Kidney capillary endothelial cell (primary cell): ENCODE results near the gene PSMA2.
A peak's percentile ranks its signal among the peaks of the same experiment; 100 is the strongest.

Experiments used
- DNase-seq: peaks from one replicate; pipeline ENCODE4 v3.0.0-alpha.2; 2018; ENCODE audit warnings: low spot score

PSMA2 gene

DNA sequence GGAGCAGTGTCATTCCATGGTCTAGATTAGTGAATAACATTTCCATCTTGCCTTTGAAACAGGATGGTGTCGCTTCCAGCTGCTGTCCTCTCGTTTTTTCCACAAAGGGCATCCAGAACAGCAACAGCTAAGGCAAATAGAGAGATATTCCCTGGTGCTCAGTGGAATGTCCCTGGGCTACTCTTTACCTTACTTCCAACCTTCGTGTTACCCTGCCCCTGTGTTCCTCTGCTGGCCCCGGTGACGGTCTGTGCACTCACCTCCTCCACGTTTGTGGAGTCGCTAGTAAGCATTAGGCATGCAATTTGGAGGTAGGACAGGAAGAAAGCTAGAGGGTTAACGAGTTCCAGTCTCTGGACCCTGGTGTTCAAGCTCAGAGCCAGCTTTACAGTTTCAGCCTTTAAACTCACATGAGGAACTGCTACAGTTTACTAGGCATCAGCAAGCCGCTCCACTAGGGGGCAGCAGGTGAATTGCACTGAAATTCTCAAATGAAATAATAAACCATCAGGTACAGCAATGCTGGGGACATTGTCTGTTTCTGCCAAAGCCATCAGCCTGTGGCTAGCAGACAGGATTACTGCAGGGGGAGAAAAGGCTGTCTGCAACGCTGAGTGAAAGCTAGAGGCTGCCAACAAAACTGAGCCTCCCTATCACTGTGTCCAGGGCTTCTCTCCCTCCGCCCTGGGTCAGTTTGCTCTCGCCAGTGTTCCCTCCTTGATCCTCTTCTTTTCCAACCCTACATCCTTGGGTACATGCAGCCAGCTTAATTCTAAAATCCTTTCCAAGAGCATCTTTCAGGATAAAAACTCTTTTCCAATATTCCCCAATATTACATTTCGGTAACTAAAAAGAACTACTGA lies 9.2 kb upstream of the PSMA2 start:
- peak; percentile 61 for DNase-seq

DNA sequence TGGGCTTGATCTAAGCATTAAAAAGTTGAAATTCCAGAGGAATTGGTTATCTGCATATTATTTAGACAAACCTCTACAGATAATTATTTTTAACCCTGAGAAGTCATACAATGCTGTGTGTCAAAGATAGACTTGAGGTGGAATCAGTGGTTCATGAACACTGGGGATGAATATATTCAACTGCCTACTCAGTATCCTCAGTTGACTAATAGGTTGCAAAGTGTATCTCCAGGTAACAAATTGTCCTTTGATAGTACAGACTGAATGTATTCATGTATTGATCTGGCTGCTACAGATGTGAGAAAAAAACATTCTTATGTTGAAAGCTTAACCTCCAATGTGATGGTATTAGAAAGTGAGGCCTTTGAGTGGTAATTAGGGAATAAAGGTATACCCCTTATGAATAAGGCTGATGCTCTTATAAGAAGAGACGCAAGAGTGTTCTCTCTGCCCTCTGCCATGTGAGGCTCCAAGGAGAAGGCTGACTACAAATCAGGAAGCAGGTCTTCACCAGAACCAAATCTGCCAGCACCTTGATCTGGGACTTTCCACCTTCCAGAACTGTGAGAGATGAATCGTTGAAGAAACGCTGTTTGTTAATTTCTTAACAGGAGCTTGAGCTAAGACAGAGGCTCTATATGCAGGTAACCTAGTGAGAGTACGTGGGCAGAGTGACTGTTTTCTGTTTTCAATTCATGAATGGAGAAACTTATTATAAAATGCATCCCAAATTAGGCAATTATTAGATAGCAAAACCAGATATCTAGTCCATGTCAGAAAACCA lies 7.7 kb upstream of the PSMA2 start:
- no peak for DNase-seq

DNA sequence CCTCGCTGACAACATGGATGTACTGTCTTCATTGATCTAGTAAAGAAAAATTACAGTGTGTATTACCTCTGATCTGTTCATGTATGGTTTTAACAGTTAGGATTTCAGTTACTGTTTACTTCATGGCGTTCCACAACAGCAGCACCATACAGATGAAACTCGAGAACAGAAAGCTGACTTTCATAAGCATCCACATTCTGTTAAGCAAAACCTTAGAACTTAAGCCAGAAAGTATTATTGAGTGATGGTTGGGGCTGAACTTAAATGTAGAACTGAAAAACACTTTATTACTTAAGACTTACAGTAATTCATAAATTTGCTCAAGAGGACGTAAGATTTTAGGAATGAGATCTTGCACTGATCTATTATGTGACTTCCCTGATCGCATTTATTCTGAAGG lies 3.9 kb upstream of the PSMA2 start:
- DNase-seq, result no peak

DNA sequence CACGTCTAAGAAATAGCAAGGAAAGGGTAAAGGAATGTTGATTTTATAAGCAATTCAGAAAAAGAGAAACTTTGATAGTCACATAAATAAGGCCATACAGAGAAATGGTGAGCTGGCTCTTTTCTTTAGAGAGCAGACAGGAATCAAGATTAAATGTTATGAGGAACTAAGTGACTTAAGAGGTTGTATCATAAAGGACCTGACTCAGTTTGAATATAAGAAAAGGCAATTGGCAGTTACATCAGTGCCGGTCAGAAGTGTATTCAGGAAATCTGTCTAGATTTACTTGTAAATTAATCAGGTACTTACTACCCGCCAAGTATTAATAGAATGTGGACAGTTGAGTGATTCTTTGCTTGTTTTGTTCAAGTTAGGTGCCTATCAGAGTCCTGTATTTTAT lies 2.3 kb upstream of the PSMA2 start:
- DNase-seq, result no peak

DNA sequence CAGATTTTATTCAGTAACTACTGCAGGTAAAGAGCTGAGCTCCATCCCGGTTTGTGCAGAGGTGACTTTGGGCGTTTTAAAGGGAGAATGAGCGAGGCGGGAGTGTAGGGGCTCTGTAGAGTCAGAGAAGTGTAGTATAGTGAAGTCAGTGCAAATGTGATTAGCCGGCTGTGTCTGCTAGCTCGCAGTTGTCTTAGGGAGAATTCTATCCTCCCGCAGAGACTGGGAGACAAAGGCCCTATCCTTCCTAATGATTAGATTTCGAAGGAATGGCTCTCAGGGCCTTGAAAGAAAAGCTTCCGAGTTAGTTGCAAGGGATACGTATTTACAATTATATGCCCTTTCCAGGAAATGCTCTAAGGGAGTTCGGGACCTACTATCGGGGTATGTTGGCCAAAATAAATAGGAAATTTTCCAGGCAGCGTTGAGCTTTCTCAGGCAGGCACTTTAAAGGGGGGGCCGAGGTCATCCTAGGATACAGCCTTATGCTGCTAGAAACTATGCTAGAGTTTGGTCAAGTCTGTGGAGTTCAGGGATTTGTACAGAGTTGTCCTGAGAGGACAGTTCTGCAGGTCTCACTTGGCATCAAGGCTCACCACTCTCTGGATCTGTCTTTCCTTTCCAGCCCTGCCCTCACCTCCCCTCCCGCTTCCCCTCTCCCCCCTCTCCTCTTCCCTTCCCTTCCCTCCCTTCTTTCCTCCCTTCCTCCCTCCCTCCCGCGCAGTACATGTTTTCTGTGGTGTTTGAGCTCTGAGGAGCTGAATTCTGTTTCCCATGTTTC lies 1.0 kb upstream of the PSMA2 start:
- DNase-seq, result peak; percentile 28

DNA sequence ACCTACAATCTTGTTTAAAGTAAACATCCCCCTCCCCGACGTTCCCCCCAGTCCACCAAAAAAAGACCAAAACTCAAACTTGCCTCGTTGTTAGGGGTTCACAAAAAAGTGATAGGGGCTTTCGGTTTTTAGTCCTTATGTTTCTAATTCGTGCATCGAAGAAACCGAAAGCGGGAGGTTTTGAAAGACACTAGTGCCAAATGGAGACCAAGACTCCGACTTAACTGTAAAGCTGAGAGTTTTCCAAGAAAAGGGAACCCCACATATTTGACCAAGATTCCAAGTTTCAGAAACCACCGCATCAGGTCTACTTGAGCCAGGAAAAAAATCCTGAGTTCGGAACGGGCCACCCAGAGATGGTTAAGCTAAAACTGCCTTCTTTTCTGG lies 534 bp downstream of the PSMA2 start:
- DNase-seq, result no peak

DNA sequence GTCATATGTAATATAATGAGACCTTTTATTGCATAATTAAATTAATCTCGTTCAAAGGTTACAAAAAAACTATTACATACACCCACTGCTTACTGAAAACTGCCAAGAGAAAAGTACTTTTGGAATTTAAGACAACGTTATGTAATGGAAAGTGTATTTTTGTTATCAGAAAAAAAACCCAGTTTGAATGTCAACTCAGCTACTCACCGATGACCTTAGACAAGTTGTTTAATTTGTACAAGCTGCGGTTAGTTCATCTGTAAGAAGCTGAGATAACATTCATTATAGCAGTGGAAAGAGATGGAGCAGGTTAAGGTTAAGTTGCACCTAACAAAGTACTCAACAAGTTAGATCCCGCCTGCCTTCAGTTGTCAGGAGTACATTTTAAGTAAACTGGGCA lies 1.1 kb downstream of the PSMA2 start:
- DNase-seq, result no peak

DNA sequence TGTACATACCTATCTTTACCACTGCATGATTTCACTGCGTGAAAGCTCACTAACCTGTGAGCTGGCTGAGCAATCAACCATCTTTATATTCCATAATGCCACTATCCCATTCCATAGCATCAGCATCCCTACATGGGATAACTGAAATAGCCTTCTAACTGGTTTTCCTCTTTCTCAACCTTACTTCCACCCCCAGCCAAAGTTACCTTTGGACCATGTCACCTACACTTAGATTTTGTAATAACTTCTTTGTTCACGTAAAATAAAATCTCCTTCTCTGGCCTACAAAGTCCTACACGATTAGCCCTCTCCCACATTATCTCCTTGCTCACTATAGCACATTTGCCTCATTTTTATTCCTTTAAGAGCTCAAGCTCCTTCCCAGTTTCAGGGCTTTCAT lies 2.5 kb downstream of the PSMA2 start:
- no peak for DNase-seq

DNA sequence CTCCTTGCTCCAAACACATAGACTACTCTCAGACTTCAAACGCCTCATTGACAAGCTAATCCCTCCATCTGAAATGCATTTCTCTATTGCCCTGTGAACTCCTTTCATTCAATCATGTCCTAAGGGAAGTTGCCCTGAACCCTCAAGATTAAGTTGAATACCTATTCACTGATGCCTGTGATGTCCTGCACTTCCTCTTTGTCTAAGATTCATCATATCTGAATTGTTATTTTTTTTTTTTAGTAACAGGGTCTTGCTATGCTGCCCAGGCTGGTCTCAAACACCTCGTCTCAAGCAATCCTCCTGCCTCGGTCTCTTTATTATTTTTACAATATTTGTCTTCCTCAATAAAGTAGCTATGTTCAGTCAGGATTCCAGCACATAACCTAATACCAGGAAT lies 3.2 kb downstream of the PSMA2 start:
- DNase-seq, result no peak

DNA sequence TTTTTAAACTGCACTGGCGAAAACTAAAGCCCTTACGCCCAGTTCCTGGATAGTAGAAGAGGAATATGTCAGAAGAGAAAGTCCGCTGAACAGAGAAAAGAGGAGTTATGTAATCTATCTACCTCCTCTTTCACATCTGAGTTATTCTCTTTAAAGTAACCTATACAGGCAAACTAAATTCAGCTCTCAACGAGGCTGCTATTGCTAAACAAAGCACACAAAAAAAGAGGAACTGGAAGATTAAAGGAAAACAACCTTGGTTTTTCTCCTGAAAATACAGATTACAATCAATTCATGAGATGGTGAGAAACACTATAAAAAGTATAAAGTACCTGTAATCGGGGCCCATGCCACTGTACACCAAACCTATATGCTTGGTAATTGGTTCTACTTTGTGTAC lies 5.8 kb downstream of the PSMA2 start:
- no peak for DNase-seq

DNA sequence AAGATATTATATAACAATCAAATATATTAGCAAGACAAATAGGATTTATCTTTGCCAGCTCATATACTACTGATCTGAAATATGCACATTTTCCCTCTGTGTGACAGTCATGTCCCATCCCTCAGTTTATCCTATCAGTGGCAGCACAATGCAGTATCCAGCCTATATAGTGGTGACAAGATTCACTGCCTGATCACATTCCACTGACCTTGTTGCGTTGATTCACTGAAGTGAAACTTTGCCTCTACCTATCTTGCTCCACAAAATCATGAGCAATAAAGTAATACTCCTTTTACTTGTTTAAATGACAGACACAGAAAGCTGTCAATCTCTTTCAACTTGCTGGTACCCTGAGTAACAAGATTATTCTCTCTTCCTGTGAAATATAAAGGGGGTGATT lies 6.3 kb downstream of the PSMA2 start:
- DNase-seq, result no peak

DNA sequence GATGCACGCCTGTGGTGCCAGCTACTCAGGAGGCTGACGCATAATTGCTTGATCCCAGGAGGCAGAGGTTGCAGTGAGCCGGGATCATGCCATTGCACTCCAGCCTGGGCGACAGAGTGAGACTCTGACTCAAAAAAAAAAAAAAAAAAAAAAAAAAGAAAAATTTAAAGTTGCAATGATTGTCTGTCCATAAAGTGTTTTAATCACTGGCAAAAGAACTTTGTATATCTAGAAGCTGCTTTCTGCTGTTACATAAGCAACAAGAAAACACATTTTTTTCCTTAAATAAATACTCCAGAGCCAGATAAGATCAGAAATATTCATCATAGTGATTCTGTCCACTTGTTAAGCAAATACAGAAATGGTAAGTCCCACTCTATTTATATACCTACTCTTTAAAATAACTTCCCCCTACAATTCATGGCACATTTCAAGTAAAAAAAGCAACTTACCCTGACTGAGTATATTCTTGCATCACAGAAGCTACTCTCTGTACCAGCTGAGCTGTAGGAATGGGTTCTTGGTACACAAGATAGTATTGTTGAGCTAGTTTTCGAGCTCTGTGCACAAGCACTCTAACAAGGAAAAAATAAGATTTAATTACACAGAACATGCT lies 7.6 kb downstream of the PSMA2 start:
- no peak for DNase-seq

DNA sequence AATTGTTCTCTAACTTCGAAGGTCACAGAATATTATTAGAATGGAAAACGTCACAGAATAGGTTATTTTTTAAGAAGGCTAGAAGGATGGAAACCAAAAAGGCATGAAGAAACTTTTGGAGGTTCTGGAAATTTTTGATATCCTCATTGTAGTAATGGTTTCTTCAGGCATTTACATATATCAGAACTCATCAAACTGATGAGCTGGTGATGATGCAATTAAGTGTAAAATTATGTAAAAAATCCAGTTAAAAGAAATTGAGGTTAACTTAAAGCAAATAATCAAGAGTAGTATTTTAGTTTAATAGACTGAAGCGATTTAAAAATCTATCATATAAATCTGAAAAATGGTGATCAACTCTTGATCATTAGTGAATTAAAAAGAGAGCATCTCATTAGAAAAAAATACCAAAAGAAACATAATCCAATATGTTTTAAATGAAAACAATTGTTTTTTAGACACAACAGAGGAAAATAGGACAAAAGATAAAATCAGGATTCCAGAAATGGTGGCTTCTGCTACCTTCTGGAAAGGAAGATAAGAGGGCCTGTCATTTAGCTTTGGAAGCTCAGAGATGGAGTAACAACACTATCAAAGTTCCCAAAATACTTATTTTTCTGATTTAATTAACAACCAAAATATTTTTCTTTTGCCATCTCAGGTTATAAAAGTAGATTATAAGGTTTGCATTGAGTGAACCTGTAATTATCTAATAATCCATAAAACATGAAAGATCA lies 9.8 kb downstream of the PSMA2 start:
- DNase-seq, result no peak

DNA sequence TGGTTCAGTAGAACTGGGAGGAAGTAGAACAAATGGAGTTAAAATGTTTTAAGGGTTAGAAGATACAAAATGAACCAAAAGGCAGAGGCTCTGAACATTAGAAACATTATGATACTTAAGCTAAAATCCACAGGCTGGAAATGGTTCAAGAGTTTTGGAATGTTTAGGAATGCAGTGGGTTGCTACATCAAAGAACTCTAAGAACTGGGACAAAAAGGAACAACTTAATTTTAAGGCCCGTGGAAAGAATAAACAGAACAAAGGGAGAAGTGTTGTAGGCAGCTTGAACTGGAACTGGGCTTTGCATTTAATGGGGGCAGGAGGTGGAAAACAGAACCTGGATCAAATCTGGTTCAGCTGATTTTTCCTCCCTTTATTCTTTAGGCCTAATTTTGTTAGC lies 16.6 kb downstream of the PSMA2 start:
- DNase-seq, result no peak

DNA sequence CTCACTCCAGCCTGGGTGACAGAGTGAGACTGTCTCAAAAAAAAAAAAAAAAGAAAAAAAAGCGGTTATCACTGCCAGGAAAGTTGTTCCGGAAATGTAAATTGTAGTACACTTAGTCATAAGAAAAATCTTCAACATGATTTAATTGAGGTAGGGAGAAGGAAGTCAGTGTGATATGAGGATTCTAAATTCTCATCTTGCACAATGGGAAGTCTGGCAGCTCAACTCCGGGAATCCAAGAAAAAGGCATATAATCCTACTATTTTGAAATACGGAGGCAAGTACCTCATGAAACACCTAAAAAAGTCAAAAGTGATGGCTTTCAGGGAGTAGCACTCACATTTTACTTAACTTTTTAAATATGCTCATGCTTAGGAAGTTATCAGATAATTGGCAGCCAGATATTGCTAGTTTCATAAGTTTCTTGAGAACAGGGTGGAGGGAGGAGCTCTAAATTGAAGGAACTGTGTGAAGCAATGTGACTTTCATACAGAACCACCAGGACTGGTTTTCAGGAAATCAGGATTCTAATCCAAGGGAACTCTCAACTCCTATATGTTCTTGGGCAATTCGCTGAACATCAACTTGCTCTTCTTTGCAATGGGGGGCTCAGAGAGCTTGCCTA lies 17.4 kb downstream of the PSMA2 start:
- DNase-seq, result peak; percentile 75

DNA sequence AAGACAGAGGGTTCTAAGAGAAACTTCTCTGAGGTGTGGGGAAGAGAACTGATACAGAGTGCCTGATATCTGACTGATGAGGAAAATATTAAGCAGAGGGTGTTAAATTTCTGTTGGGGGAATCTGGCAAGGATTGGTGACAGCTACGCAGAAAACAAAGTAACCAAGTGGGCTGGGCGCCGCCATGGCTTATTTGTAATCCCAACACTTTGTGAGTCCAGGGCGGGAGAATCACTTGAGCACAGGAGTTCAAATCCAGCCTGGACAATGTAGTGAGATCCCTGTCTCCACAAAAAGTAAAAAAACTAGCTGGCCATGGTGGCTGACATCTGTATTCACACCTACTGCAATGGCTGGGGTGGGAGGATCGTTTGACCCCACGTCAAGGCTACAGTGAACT lies 18.0 kb downstream of the PSMA2 start:
- DNase-seq, result no peak

DNA sequence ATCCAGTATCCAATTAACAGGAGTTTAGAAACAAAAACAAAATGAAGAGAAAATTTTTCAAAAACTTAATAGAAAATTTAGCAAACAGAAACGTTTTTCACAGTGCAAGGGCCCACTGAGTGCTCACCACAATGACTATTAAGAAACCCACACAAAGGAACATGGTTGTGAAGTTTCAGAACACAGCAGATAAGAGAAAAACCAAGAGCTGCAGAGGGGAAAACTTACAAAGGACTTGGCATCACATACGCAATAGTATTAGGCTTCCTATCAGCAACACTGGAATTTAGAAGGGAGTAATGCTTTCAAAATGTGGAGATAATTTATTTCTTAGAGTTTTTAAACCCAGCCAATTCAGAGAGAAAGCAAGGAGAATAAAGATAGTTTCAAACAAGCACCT lies 18.4 kb downstream of the PSMA2 start:
- no peak for DNase-seq

DNA sequence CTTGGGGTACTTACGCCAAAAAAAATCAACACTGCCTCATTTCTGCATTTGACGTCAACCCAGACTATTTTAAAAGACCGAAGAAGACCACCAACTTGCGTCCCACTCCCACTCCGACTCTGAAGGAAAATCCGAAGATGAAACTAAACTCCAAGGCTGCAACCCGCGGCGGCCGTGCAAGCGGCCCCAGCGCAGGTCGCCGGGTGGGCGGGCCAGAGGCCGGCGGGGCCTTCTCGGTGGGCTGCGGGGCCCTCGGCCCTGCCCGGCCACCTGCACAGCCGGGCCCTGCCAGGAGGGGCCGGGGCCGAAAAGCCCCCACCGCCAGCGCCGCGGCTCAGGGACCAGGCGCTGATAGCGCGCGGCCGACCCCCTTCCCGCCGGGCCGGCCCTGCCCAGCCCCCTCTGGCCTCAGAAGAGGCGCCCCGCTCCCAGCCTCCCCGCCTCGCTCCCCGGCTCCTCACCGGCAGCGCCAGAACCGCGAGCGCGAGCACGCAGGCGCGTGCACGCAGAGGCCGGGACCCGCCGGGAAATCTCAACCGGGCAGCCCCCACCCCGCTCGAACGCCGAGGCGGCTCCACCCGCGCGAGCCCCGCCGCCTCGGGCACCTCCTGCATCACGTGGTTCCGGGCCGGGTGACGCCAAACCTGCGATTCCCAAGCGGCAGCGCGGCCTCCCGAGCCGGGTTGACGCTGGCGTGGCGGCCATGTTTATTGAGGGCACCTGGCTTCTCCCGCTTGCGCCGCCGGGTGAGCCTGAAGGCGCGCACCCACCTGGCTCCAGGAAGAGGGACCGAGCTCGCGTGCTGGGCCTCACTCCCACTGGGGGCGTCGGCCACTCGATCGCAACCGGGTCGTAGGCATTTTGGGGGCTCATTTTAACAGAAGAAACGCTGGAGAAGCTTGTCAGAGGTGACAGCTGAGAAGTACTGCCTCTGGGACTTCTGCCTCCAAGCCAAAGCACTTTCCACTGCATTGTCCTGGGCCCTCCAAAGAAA lies 20.2 kb downstream of the PSMA2 start, which contains the start of gene C7orf25:
Gene C7orf25, minus strand, starts transcription at position 617 of the 994 bp plus-strand sequence. CDS start 1,170 bp downstream, outside the sequence.
- DNase-seq, result peak; percentile 85

DNA sequence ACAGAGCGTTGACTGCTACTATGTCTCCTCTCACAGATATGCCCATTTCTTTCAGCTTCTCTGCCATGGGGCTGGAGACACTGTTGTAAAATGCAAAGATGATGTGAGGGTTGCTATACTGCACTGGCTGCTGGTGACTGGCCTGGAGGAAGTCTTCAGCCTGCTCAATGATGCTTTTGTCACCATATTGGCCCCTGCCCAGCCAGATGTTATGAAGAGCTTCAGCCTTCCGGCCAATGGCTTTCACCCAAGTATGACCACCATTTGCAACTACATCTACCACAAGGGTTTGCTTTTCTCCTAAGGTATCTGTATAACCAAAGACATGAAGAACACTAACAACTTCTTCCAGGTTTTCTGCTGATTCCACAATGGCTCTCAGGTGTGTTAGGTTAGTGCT lies 21.7 kb downstream of the PSMA2 start:
- no peak for DNase-seq

DNA sequence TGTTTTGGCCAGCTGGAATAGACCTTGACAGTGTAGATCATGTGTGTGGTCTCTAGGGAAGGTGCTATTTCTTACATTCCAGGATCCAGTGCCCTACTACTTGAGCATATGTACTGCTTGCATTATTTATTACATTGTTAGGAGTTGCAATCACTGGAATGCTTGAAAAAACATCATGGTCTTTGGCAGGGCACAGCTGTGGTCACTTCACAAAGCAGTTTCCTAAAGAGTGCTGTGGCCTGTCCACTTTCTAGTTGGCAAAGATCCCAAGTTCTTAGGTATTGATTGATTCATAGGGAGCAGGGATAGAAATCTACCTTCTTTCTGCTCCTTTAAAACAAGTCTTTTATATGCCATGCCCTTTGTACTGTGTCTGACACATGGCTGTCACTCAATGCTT lies 24.7 kb downstream of the PSMA2 start:
- no peak for DNase-seq
